ENCODE results near the gene ITIH3. TPM values are rescaled to one million over a fixed set of nuclear protein-coding genes. Genes with fewer than 3 reads are reported as not detected.

ITIH3 gene
- total RNA-seq, 1 experiment from 2014 or later, result 0.37 TPM

- Mint-ChIP-seq H3K4me1 (no peaks in the 10 kb centered on the region), H3K36me3 (no peaks in the 10 kb centered on the region), H3K9me3 (no peaks in the 10 kb centered on the region), H3K27ac (no peak overlapping the region), H3K4me3 (no peak overlapping the region), H3K27me3 (ENCODE audit: low read depth) (no peaks in the 10 kb centered on the region; the same call in 1 of the 2 replicates)
- TF ChIP-seq GABPB1 (CRISPR knock-in tag; IDR thresholded peaks at IDR 0.05) (peak; percentile 19; the same call in 1 of the 2 replicates), FOXP1 (CRISPR knock-in tag; IDR thresholded peaks at IDR 0.05; ENCODE audit: borderline replicate concordance) (no peak)
- ATAC-seq, result no peak
- ChIA-PET POLR2A (no interaction called here), CTCF (interaction anchor here (1.4 to 5.5 kb wide), 2 partner anchors 26 to 48 kb away, joined by 3 to 96 read pairs; no protein-coding TSS in a partner anchor)
- no peak for DNase-seq (ENCODE audit: low spot score)
Observed at GRCh38 chr3:52795298-52795900, 803 bp downstream of the ITIH3 start.

- CTCF ChIA-PET, result no interaction called here
- DNase-seq (ENCODE audit: low spot score), result no peak
- H3K27ac Mint-ChIP-seq, result no peak overlapping the region
- no peak overlapping the region for H3K4me3 Mint-ChIP-seq
- POLR2A ChIA-PET, result no interaction called here
- no peaks in the 10 kb centered on the region for H3K4me1 Mint-ChIP-seq
- no peak for ATAC-seq
- TF ChIP-seq ZNF219 (CRISPR knock-in tag; IDR thresholded peaks at IDR 0.05; ENCODE audit: borderline replicate concordance), result no peak
- TF ChIP-seq, protein P1, sequence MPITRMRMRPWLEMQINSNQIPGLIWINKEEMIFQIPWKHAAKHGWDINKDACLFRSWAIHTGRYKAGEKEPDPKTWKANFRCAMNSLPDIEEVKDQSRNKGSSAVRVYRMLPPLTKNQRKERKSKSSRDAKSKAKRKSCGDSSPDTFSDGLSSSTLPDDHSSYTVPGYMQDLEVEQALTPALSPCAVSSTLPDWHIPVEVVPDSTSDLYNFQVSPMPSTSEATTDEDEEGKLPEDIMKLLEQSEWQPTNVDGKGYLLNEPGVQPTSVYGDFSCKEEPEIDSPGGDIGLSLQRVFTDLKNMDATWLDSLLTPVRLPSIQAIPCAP (CRISPR knock-in tag; IDR thresholded peaks at IDR 0.05), result no peak
- TF ChIP-seq ZNF671 (CRISPR knock-in tag; IDR thresholded peaks at IDR 0.05), result no peak
- TF ChIP-seq SP1 (CRISPR knock-in tag; conservative IDR thresholded peaks at IDR 0.05), result no peak
- no peak for TF ChIP-seq TCF7 (CRISPR knock-in tag; IDR thresholded peaks at IDR 0.05; ENCODE audit: low read depth)
- no peaks in the 10 kb centered on the region for H3K9me3 Mint-ChIP-seq
- no peaks in the 10 kb centered on the region for H3K36me3 Mint-ChIP-seq
- H3K27me3 Mint-ChIP-seq (ENCODE audit: low read depth), result no peaks in the 10 kb centered on the region; the same call in 1 of the 2 replicates
Observed at GRCh38 chr3:52796411-52796810, 1.8 kb downstream of the ITIH3 start.

- no peak overlapping the region for H3K27ac Mint-ChIP-seq
- CTCF ChIA-PET, result interaction anchor here (0.5 to 3.6 kb wide), 32 partner anchors 10 to 547 kb away, joined by 3 to 61 read pairs (median 3); partner anchors contain the start of genes MUSTN1 and NEK4
- POLR2A ChIA-PET, result interaction anchor here (0.7 kb wide), 1 partner anchor 8 kb away, joined by 3 read pairs; no protein-coding TSS in a partner anchor
- no peak overlapping the region for H3K4me3 Mint-ChIP-seq
- H3K4me1 Mint-ChIP-seq, result no peaks in the 10 kb centered on the region
- no peaks in the 10 kb centered on the region for H3K9me3 Mint-ChIP-seq
- ATAC-seq (no peak; the same call in 1 of the 2 replicates), DNase-seq (ENCODE audit: low spot score) (no peak)
- no peaks in the 10 kb centered on the region; the same call in 1 of the 2 replicates for H3K27me3 Mint-ChIP-seq (ENCODE audit: low read depth)
- H3K36me3 Mint-ChIP-seq, result no peaks in the 10 kb centered on the region
- TF ChIP-seq IRF2 (CRISPR knock-in tag; IDR thresholded peaks at IDR 0.05; ENCODE audit: borderline replicate concordance, low read depth), result no peak
- no peak for TF ChIP-seq NFATC4 (CRISPR knock-in tag; IDR thresholded peaks at IDR 0.05)
- TF ChIP-seq, protein P2, sequence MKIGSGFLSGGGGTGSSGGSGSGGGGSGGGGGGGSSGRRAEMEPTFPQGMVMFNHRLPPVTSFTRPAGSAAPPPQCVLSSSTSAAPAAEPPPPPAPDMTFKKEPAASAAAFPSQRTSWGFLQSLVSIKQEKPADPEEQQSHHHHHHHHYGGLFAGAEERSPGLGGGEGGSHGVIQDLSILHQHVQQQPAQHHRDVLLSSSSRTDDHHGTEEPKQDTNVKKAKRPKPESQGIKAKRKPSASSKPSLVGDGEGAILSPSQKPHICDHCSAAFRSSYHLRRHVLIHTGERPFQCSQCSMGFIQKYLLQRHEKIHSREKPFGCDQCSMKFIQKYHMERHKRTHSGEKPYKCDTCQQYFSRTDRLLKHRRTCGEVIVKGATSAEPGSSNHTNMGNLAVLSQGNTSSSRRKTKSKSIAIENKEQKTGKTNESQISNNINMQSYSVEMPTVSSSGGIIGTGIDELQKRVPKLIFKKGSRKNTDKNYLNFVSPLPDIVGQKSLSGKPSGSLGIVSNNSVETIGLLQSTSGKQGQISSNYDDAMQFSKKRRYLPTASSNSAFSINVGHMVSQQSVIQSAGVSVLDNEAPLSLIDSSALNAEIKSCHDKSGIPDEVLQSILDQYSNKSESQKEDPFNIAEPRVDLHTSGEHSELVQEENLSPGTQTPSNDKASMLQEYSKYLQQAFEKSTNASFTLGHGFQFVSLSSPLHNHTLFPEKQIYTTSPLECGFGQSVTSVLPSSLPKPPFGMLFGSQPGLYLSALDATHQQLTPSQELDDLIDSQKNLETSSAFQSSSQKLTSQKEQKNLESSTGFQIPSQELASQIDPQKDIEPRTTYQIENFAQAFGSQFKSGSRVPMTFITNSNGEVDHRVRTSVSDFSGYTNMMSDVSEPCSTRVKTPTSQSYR (CRISPR knock-in tag; IDR thresholded peaks at IDR 0.05), result no peak
- TF ChIP-seq, protein P3, sequence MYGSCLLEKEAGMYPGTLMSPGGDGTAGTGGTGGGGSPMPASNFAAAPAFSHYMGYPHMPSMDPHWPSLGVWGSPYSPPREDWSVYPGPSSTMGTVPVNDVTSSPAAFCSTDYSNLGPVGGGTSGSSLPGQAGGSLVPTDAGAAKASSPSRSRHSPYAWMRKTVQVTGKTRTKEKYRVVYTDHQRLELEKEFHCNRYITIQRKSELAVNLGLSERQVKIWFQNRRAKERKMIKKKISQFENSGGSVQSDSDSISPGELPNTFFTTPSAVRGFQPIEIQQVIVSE (CRISPR knock-in tag; IDR thresholded peaks at IDR 0.05; ENCODE audit: borderline replicate concordance), result no peak
- no peak for TF ChIP-seq ZNF317 (CRISPR knock-in tag; IDR thresholded peaks at IDR 0.05; ENCODE audit: borderline replicate concordance, low read depth)
- TF ChIP-seq TCF7 (CRISPR knock-in tag; IDR thresholded peaks at IDR 0.05; ENCODE audit: low read depth), result no peak
- TF ChIP-seq CREB1 (CRISPR knock-in tag; IDR thresholded peaks at IDR 0.05), result no peak
- no peak for TF ChIP-seq SP1 (CRISPR knock-in tag; conservative IDR thresholded peaks at IDR 0.05)
- TF ChIP-seq TEAD4 (CRISPR knock-in tag; IDR thresholded peaks at IDR 0.05), result no peak
- TF ChIP-seq USF2 (CRISPR knock-in tag; IDR thresholded peaks at IDR 0.05), result no peak
- TF ChIP-seq ZNF219 (CRISPR knock-in tag; IDR thresholded peaks at IDR 0.05; ENCODE audit: borderline replicate concordance), result no peak
- no peak for TF ChIP-seq RORB (CRISPR knock-in tag; IDR thresholded peaks at IDR 0.05)
- TF ChIP-seq, protein P4, sequence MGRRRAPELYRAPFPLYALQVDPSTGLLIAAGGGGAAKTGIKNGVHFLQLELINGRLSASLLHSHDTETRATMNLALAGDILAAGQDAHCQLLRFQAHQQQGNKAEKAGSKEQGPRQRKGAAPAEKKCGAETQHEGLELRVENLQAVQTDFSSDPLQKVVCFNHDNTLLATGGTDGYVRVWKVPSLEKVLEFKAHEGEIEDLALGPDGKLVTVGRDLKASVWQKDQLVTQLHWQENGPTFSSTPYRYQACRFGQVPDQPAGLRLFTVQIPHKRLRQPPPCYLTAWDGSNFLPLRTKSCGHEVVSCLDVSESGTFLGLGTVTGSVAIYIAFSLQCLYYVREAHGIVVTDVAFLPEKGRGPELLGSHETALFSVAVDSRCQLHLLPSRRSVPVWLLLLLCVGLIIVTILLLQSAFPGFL (CRISPR knock-in tag; IDR thresholded peaks at IDR 0.05; ENCODE audit: borderline replicate concordance), result no peak
- TF ChIP-seq ZNF121 (CRISPR knock-in tag; IDR thresholded peaks at IDR 0.05), result no peak
- no peak for TF ChIP-seq GRHL2 (CRISPR knock-in tag; IDR thresholded peaks at IDR 0.05; ENCODE audit: insufficient replicate concordance, severe bottlenecking)
- TF ChIP-seq PRDM15 (CRISPR knock-in tag; IDR thresholded peaks at IDR 0.05), result no peak
- no peak for TF ChIP-seq CBFB (CRISPR knock-in tag; IDR thresholded peaks at IDR 0.05; ENCODE audit: low read depth)
Observed at GRCh38 chr3:52798376-52798977, 3.9 kb downstream of the ITIH3 start.

Measured in WTC11 (cell line).